Gastroesophageal sphincter (tissue), 3 donors: ENCODE data around the gene KISS1.

Experiments used
- EP300 ChIP-seq: sonication (generic); formaldehyde crosslinking; IDR thresholded peaks from one replicate; pipeline ENCODE4 v1.6.1; 2017; ENCODE audit warnings: antibody characterized with exemption, mild to moderate bottlenecking
- POLR2AphosphoS5 ChIP-seq: sonication (generic); formaldehyde crosslinking; IDR thresholded peaks from one replicate; pipeline ENCODE4 v1.6.1; 2017; ENCODE audit warnings: antibody characterized with exemption
- TF ChIP-seq, protein P1 (sequence below), 4 experiments: fragments of 200-600 bp in 2 of 4; fragments of 450-650 bp in 2 of 4; sonication (generic) in 1 of 4; IDR thresholded peaks; one replicate each; pipeline ENCODE4 v1.5.1; 2017 to 2019; ENCODE audit warnings: antibody characterized with exemption in 4 of 4, mild to moderate bottlenecking in 2 of 4, moderate library complexity in 2 of 4

DNA sequence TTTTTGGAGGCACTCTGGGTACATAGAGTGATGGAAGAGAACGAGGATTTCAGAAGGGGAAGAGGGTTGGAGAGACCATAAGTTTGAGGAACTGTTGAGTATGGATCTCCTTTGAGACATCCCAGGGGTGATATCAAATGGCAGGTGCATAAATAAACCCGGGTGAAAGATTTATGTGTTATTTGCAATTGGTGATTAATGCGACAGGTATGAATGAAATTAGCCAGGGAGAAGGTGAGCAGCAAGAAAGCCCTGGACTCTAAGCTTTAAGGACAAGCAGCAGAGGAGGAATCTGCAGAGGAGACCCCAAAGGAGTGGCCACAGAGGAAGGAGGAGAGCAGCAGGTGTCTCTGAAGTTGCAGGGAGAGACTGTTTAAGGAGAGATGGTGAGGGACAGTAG lies 21.3 kb downstream of the KISS1 start:
- TF ChIP-seq POLR2AphosphoS5, result no peak
- TF ChIP-seq, protein P1, sequence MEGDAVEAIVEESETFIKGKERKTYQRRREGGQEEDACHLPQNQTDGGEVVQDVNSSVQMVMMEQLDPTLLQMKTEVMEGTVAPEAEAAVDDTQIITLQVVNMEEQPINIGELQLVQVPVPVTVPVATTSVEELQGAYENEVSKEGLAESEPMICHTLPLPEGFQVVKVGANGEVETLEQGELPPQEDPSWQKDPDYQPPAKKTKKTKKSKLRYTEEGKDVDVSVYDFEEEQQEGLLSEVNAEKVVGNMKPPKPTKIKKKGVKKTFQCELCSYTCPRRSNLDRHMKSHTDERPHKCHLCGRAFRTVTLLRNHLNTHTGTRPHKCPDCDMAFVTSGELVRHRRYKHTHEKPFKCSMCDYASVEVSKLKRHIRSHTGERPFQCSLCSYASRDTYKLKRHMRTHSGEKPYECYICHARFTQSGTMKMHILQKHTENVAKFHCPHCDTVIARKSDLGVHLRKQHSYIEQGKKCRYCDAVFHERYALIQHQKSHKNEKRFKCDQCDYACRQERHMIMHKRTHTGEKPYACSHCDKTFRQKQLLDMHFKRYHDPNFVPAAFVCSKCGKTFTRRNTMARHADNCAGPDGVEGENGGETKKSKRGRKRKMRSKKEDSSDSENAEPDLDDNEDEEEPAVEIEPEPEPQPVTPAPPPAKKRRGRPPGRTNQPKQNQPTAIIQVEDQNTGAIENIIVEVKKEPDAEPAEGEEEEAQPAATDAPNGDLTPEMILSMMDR (IDR thresholded peaks at IDR 0.05), result no peak
- TF ChIP-seq EP300, result no peak
